ENCODE measurements around the gene TSKS.

- no peak for TF ChIP-seq CTCF (conservative IDR thresholded peaks at IDR 0.05)
- no peak for TF ChIP-seq ZFX (IDR thresholded peaks at IDR 0.05)
These were observed 58.0 kb downstream of the TSKS start for GRCh38 chr19:49704888-49705642.
